ENCODE results near the gene DIP2B.
"Not testable (repeated sequence)": the region's sequence is repeated elsewhere in the genome, so short reads cannot be mapped to it uniquely, and the experiment has no call there.

Gene DIP2B

DNA sequence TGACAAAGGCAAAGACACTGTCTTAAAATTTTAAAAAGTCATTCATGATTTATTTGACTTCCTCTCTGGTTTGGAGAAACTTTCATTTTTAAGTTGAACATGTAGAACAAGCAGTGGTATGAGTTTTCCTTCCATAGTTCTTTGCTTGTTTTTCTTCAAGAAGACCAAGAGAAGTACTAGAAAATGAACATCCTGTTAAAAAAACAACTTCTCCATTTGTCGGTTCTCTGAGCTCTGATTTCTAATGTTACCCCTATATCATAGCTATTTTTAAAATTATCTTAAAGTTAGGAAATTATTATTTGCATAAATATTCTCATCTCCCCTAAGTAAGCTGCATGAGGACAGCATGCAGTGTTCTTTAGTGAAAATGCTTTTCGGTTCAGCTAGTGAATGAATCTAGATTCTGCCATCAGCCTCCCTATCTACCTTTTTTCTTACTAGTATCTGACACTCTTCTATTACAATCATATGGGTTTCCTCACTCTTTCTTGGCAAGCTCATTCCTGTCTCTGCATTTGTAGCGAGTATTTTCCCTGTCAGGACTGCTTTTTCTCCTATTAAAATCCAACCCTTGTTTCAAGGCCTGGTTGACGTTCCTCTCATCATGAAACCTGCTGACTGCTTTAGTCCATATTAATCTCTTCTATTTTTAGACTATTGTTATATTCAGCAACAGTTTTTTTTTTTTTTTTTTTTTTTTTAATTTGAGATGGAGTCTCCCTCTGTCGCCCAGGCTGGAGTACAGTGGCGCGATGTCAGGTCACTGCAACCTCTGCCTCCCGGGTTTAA lies 15.8 kb downstream of the DIP2B start:
- no peak for DNase-seq (ENCODE audit: low read depth)
- no peak overlapping the region for H3K4me3 ChIP-seq (ENCODE audit: control insufficient read depth, low read depth, low read length)
- TF ChIP-seq, protein P1, sequence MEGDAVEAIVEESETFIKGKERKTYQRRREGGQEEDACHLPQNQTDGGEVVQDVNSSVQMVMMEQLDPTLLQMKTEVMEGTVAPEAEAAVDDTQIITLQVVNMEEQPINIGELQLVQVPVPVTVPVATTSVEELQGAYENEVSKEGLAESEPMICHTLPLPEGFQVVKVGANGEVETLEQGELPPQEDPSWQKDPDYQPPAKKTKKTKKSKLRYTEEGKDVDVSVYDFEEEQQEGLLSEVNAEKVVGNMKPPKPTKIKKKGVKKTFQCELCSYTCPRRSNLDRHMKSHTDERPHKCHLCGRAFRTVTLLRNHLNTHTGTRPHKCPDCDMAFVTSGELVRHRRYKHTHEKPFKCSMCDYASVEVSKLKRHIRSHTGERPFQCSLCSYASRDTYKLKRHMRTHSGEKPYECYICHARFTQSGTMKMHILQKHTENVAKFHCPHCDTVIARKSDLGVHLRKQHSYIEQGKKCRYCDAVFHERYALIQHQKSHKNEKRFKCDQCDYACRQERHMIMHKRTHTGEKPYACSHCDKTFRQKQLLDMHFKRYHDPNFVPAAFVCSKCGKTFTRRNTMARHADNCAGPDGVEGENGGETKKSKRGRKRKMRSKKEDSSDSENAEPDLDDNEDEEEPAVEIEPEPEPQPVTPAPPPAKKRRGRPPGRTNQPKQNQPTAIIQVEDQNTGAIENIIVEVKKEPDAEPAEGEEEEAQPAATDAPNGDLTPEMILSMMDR (conservative IDR thresholded peaks at IDR 0.05; ENCODE audit: control insufficient read depth, insufficient read depth, low read depth, low read length): no peak

DNA sequence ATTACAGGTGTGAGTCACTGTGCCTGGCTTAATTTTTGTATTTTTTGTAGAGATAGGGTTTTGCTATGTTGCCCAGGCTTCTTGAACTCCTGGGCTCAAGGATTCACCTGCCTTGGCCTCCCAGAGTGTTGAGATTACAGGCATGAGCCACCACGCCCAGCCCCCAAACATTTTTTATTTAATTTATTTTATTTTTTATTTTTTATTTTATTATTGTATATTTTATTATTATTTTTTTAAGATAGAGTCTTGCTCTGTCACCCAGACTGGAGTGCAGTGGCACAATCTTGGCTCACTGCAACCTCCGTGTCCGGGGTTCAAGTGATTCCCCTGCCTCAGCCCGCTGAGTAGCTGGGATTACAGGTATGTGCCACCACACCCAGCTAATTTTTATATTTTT lies 17.0 kb downstream of the DIP2B start:
- H3K4me3 ChIP-seq (ENCODE audit: control insufficient read depth, low read depth, low read length); DNase-seq (ENCODE audit: low read depth): not testable (repeated sequence)

DNA sequence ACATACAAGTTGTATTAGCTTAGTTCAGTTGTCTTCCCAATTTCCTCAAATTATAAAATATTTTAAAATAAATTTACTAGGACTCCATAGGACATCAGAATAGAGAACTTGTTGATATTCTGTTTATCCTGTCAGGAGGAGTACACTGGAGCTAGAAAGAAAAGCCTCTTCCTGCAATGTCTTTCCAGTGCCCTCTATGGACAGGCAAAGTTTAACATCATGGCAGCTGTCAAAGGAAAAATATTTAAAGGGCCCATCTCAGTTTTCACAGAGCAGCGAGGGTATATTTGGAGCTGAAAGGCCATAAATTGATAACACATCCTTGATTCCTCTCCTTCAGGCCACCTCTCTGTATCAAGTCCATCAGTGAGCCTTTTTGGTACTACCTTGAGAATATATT lies 19.0 kb downstream of the DIP2B start:
- H3K4me3 ChIP-seq (ENCODE audit: control insufficient read depth, low read depth, low read length): no peak overlapping the region
- no peak for DNase-seq (ENCODE audit: low read depth)
- TF ChIP-seq, protein P1 (conservative IDR thresholded peaks at IDR 0.05; ENCODE audit: control insufficient read depth, insufficient read depth, low read depth, low read length): no peak

DNA sequence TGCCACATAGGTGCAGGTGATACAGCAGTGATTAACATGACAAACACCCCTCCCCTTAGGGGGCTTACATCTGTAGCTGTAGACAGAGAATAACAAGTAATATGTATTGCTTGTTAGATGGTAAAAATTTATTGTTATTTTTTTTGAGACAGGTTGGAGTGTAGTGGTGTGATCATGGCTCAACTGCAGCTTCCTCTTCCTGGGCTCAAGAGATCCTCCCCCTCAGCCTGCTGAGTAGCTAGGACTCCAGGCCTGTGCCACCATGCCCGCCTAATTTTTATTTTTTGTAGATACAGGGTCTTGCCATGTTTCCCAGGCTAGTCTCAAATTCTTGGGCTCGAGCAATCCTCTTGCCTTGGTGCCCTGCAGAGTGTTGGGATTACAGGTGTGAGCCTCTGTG lies 19.8 kb downstream of the DIP2B start:
- no peak overlapping the region for H3K4me3 ChIP-seq (ENCODE audit: control insufficient read depth, low read depth, low read length)
- no peak for DNase-seq (ENCODE audit: low read depth)
- TF ChIP-seq, protein P1 (conservative IDR thresholded peaks at IDR 0.05; ENCODE audit: control insufficient read depth, insufficient read depth, low read depth, low read length): no peak

DNA sequence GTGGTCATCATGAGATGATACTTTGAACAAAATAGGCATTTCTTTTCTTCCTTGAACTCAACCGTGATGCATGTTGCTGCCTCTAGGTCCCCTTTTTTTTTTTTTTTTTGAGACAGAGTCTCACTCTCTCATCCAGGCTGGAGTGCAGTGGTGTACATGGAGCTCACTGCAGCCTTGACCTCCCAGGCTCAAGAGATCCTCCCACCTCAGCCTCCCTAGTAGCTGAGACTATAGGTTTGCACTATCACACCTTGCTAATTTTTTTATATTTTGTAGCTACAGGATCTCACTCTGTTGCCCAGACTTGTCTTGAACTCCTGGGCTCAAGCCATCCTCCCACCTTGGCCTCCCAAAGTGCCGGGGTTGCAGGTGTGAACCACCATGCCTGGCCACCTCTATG lies 20.6 kb downstream of the DIP2B start:
- TF ChIP-seq, protein P1 (conservative IDR thresholded peaks at IDR 0.05; ENCODE audit: control insufficient read depth, insufficient read depth, low read depth, low read length): no peak
- DNase-seq (ENCODE audit: low read depth): no peak
- no peak overlapping the region for H3K4me3 ChIP-seq (ENCODE audit: control insufficient read depth, low read depth, low read length)

DNA sequence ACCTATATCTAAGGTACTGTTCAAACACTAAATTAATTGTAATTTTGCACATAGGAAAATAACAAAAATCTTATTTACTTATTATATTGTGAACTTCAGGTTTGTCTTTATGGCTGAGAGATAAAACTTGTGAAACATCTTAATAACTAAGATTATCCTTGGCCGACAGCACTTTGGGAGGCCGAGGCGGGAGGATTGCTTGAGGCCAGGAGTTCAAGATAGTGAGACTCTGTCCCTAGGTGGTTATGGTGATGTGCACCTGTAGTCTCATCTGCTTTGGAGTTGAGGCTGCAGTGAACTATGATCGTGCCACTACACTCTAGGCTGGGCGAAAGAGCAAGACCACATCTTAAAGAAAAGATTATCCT lies 22.6 kb downstream of the DIP2B start:
- no peak overlapping the region for H3K4me3 ChIP-seq (ENCODE audit: control insufficient read depth, low read depth, low read length)
- DNase-seq (ENCODE audit: low read depth): no peak
- TF ChIP-seq, protein P1 (conservative IDR thresholded peaks at IDR 0.05; ENCODE audit: control insufficient read depth, insufficient read depth, low read depth, low read length): no peak

DNA sequence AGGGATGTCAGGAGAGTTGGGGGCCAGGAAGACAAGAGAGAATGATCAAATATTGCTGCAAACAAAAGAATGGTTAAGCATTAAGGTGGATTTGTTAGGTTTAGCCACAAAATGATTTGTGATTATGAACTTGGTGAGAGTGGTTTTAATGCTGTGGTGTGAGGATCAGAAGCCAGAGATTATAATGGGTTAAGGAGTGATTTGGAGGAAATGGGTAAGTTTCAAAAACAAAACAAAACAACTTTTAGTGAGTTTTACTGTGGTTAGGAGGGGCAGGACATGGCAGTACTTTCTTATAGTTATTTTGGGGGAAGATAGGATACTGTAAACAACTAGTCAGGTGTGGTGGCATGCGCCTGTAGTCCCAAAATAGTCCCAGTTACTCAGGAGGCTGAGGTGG lies 24.0 kb downstream of the DIP2B start:
- DNase-seq (ENCODE audit: low read depth): no peak
- TF ChIP-seq, protein P1 (conservative IDR thresholded peaks at IDR 0.05; ENCODE audit: control insufficient read depth, insufficient read depth, low read depth, low read length): no peak
- no peak overlapping the region for H3K4me3 ChIP-seq (ENCODE audit: control insufficient read depth, low read depth, low read length)

All from fibroblast of mammary gland (primary cell).